LNCaP clone FGC (cell line): ENCODE results near the gene NOX4.
"Not testable (repeated sequence)": the region's sequence is repeated elsewhere in the genome, so short reads cannot be mapped to it uniquely, and the experiment has no call there.

Source experiments
- DNase-seq: peaks from one replicate; pipeline ENCODE4 v3.0.0-alpha.2; 2011; ENCODE audit warnings: low read depth
- H3K4me3 ChIP-seq: 2 replicates; pipeline ENCODE4 v1.5.1; 2011; ENCODE audit warnings: mild to moderate bottlenecking, low read depth, low read length, control low read depth
- TF ChIP-seq, protein P1 (sequence below): IDR thresholded peaks from 2 replicates; pipeline ENCODE4 v1.5.1; 2012; ENCODE audit warnings: mild to moderate bottlenecking; ENCODE audit not compliant: control insufficient read depth, insufficient read depth; ENCODE audit errors: extremely low read depth

Gene NOX4

DNA sequence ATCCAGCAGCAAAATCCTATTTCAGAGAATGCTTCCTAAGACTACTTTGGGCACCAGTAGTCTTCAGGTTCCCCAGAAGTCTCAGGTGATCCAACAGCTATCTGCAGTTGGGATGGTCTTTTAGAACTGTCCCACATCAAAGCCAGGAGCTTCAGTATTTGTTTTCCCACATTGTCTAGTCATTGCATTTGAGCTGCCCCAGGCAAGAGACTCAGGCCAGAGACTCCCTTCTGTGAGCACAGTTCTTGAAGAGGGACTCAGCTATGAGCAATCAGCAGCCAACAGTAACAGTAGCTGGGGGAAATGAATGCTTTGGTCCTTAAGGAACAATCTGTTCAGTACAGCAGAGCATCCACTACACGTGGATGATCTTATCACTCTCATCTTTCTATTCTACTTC, 188.1 kb downstream of the NOX4 start:
- DNase-seq, H3K4me3 ChIP-seq: not testable (repeated sequence)

DNA sequence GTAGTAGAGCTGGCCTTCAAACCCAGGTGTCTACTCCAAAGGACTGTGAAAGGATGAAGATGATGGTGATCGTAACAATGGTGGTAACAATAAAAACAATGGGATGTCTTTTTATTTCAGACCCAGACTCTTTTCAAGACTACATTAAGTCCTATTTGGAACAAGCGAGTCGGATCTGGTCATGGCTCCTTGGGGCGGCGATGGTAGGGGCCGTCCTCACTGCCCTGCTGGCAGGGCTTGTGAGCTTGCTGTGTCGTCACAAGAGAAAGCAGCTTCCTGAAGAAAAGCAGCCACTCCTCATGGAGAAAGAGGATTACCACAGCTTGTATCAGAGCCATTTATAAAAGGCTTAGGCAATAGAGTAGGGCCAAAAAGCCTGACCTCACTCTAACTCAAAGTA, 196.2 kb downstream of the NOX4 start:
- not testable (repeated sequence) for H3K4me3 ChIP-seq, DNase-seq

DNA sequence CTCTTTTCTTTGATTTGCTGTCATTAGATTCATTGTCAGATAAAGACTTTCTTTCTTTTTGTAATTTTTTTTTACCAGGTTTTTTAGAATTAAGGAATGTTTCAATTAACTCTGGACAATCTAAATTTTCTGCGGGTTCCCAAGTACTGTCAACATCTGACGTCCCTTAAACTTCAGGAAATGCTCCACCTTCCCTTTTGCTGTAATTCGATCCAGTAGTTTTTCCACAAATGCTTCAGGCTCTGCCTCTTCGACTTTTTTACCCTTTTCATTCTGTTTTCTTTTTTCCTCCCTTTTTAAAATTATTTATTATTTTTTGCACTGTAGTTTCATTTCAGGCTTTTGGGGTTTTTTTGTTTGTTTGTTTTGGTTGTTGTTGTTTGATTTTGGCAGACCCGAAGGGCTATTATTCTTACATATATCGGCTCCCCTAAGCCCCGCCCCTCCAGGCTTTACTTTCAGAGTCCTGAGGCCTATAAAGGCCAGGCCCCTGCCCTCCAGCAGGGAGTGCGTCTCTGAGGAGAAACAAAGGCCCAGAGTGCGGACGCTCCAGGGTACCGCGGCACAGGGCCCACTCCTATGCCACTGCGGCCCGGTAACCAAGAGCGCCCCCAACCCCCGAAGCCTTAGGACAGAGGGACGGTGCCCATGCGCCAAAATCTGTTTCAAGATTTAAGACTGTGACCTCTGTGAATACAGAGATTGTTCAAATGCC, 197.1 kb downstream of the NOX4 start:
- H3K4me3 ChIP-seq = no peak overlapping the region
- no peak for DNase-seq
- TF ChIP-seq, protein P1, sequence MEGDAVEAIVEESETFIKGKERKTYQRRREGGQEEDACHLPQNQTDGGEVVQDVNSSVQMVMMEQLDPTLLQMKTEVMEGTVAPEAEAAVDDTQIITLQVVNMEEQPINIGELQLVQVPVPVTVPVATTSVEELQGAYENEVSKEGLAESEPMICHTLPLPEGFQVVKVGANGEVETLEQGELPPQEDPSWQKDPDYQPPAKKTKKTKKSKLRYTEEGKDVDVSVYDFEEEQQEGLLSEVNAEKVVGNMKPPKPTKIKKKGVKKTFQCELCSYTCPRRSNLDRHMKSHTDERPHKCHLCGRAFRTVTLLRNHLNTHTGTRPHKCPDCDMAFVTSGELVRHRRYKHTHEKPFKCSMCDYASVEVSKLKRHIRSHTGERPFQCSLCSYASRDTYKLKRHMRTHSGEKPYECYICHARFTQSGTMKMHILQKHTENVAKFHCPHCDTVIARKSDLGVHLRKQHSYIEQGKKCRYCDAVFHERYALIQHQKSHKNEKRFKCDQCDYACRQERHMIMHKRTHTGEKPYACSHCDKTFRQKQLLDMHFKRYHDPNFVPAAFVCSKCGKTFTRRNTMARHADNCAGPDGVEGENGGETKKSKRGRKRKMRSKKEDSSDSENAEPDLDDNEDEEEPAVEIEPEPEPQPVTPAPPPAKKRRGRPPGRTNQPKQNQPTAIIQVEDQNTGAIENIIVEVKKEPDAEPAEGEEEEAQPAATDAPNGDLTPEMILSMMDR = no peak

DNA sequence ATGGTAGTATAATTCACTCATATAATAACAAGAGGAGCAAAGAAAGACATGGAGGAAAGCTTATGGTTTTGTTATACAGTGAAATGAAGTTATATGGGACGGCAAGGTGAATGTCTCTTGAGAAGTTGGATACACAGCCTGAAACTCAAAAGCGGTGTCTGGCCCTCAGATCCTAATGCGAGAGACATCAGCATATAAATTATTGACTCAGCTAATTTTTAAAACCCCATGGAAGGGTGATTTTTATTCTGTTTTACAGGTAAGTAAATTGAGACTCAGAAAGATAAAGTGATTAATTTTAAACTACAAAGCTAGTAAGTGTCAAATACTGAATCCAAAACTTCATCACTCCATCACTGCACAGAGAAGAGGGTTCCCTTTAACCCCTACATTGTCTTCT, 203.2 kb downstream of the NOX4 start:
- not testable (repeated sequence) for DNase-seq

DNA sequence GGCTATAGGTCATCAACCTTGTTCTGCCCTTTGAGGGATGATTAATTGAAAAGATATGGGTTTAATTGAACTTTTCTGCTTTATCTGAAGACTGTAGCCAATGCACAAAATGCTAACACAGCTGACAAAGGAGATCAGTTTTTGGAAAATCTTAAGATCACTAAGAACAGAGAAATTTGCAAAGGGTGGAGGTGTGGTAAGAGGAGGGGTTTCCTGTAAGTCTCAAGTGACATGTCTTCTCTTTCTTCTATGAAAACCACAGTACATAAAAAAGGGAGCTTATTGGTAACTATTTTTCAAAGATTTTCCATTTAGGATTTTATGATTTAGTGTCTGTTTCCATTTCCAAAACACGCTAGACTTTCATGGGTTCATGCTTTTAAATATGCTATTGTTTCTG, 204.6 kb downstream of the NOX4 start:
- DNase-seq, H3K4me3 ChIP-seq: not testable (repeated sequence)

More for the DNA sequence above, 203.2 kb downstream of the NOX4 start:
- not testable (repeated sequence) for H3K4me3 ChIP-seq

DNA sequence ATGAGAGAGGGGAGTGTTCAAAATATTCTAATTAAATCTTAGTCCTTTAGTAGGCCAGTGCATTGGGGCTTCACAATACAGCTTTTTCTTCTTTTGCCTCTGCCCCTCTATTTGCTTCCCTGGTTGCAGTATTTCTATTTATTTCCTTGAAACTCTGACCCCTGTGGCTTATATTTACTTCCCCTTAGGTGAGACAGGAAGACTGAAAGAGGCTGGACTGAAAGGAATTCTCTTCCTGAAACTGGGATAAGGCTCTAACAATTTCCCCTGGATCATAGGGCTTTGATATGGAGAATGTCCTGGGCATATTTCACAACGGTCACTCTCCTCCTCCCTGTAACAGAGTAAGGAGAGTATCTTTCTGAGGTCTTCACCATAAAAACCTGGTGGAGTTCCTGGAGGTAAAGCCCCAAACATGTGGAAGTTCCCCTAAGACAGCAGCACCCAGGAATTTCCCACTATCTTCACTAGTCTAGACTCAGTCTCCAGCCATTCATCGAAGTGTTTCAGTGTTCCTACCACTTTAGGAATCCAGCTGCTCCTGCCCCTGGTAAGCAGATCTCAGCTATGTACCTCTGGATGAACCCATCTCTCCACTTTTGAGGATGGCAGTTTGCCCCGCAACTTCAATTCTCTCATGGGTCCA, 210.0 kb downstream of the NOX4 start:
- not testable (repeated sequence) for DNase-seq, H3K4me3 ChIP-seq

DNA sequence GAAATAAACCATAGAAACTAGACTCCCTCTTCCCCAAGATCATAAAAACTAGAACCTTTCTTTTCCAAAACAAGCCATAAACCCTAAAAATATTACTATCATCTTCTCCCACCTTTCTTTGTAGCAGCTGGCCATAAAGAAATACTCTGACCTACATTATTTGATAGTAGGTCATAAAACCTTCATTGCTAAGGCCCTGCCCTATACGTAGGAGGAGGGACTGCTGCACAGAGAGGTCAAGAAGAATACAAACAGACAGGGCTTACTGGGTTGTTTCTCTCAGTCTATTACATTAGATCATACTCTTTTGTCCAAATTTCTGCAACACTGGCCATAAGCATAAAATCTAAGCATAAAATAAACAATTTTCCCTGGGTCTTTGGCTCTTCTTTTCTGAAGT, 212.0 kb downstream of the NOX4 start:
- no peak overlapping the region for H3K4me3 ChIP-seq
- no peak for DNase-seq
- TF ChIP-seq, protein P1 = no peak

DNA sequence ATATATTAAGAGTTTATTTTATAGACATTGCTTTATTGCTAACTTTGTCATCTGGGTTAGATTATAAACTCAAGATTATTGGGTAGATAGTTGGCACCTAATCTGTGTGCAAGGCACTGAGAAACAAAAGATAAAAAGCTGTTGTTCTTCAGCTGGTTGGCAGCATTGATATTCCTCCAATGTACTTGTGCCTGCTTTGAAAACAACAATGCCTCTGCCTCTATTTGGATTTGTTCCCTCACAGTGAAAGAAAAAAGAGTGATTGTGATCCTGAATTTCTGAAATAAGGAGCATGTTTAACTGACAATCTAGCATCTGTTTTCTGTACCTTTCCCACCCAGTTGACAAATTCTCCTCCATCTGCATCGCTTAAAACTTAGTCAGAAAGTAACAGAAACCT, 215.2 kb downstream of the NOX4 start:
- DNase-seq = no peak
- TF ChIP-seq, protein P1 = no peak

More for the DNA sequence above, 215.2 kb downstream of the NOX4 start:
- no peak overlapping the region for H3K4me3 ChIP-seq
